GM12892 (cell line): ENCODE measurements around the gene KRIT1. TPM values are rescaled to one million over a fixed set of nuclear protein-coding genes. Genes with fewer than 3 reads are reported as not detected.

Source experiments
- DNase-seq: peaks from one replicate; pipeline ENCODE4 v3.0.0; 2011; ENCODE audit not compliant: insufficient read length
- FAIRE-seq: peaks from 2 replicates; lab custom pipeline; 2011; peaks lifted over from hg19 to GRCh38; lab: Jason Lieb, UNC
- POLR2A ChIP-seq: IDR thresholded peaks from 2 replicates; pipeline ENCODE4 v1.6.1; 2011; ENCODE audit warnings: low read depth, low read length, control low read depth
- POLR2AphosphoS5 ChIP-seq: IDR thresholded peaks from 2 replicates; pipeline ENCODE4 v1.6.1; 2011; ENCODE audit warnings: low read depth, low read length, control low read depth
- TAF1 ChIP-seq: IDR thresholded peaks from 2 replicates; pipeline ENCODE4 v1.6.1; 2011; ENCODE audit warnings: low read depth, mild to moderate bottlenecking, control low read depth, low read length, borderline replicate concordance
- polyA plus RNA-seq: library from polyadenylated mRNA; unstranded; fragments of >200 nt; gene quantifications from one replicate; pipeline ENCODE4 v1.2.1, GENCODE V29; 2012; ENCODE audit warnings: missing spikeins, inconsistent platforms; ENCODE audit not compliant: missing spikeins

KRIT1 gene
- 29.1 TPM for polyA plus RNA-seq

DNA sequence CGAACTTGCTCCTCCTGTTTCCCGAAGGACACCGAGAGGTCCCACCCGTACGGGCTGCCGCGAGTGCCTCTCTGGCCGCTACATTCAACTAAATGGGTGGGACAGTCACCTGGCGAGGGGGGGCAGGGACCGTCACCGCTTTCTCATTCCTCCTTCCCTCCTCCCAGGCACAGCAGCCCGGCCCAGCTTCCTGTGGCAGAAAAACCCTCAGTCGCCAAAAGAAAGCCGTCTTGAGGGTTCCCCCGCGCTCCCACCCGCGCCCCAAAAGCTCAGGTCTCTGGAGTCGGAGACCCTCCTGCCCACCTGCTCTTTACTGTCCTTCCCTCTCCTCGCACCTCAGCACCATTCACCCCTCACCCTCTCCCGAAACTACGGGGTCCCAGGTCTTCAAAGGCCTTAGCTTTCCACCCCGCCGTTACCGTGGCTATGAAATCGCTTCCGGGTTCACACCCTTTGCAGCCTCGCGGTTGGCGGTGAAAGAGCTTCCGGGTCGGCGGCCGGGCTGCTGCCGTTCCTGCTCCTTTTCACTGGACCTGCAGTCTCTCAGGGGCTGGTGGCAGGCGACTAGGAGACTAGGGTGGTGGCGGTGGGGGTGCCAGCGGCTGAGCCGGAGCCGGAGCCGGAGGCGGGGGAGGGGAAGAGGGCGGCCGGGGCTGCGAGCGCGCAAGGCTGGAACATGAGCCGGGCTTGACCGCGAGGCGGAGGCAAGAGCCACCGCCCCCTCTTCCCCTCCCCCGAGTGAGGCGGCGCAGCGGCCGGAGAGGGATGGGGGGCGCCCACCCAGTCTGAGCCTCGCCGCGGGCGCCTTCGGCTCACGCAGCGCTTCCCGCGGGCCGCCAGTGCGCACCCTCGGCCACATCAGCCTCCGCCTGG lies at the start of gene KRIT1, which contains the start of gene ANKIB1:
Gene KRIT1, minus strand, starts transcription at position 428 of the 873 bp plus-strand sequence. CDS start 3,779 bp downstream, outside the sequence.
Gene ANKIB1, plus strand, starts transcription at position 488 of the 873 bp plus-strand sequence. CDS start 49,005 bp downstream, outside the sequence.
- TF ChIP-seq POLR2A (peak; percentile 85), TAF1 (peak; percentile 77), POLR2AphosphoS5 (peak; percentile 83)
- peak; percentile 61 for DNase-seq
- FAIRE-seq: peak; percentile 98

DNA sequence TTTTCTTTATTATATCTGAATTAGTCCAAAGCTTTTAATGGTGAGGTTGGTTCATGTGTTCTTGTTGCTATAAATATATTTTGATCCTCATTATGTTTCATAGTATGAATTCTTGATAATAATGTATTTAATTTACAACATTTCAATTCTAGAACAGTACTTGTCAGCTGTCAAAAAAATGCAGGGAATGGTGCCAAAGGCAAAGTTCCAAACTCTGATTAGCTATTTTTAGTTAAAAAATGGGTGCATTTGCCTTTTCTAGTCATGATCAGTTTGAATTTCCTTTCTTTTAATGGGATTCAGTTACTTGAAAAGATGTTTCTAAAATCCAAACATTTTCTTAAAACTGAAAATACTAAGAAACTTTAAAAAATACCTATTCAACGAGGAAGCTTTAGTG lies 49.7 kb upstream of the KRIT1 start:
- DNase-seq: no peak
- TF ChIP-seq POLR2A (no peak), TAF1 (no peak), POLR2AphosphoS5 (no peak)
- FAIRE-seq: no peak

DNA sequence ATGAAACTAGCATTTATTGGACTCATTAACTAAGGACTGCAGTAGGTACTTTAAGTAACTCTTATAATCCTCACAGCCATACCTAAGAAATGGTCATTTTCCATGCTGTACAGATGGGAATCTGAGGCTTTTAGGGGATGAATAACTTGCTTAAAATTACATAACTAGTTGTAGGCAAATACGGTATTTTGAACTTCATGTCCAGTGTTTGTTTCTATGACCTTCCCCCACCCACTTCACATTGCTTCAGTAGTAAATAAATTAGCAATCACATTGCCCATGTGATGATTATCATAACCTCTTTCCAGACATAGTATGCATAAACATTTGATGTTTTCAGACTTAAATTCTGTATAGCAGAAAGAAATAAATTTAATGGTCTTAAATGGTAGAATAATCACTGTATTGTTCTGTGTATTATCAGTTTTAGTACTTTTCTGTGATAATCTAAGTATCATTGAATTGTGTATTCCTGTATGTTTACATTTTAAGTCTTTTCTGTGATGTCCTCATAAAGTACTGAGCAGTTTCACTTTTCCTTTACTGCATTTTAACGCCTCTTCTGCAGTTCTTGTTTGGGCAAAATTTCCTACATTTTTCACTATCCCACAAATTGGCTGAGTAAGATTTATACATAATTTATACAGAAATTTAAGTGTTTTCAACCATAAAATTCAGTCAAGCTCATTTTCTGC lies 48.3 kb upstream of the KRIT1 start:
- DNase-seq (no peak), FAIRE-seq (peak; percentile 61)
- TF ChIP-seq POLR2A (no peak), POLR2AphosphoS5 (no peak), TAF1 (no peak)

DNA sequence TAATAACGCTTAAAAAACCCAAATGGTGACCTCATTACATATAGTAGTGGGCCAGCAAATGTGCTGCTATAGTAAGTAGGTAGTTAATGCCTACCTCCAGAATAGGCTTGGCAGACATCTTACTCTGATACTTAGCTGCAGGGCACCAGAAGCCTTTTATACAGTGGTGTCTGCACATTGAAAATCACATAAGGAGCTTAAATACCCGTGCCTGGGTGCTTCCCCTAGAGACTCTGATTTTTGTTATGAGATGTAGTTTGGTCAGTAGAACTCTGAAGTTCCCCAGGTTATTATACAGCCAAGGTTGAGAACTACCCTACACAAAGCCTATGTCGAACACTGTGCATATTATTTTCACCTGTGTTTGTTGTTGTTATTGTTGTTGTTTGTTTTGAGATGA lies 47.3 kb upstream of the KRIT1 start:
- FAIRE-seq: peak; percentile 42
- no peak for TF ChIP-seq POLR2AphosphoS5
- no peak for TF ChIP-seq TAF1
- TF ChIP-seq POLR2A: no peak
- no peak for DNase-seq

DNA sequence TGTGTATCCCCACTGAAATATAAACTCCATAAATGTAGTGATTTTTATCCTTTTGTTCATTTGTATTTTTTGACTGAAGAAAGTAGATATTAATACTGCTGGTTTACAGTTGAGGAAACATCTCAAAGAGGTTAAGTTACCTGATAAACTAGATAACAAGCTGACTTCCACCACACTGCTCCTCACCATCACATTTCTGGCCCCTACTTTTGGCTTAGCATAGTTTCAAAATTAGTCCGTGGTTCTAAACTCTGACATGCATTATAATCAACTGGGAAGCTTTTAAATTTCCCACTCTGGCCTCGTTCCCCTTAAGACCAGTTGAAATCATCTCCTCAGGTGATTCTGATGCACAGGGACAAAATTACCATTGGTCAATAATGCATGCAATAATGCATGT lies 43.6 kb upstream of the KRIT1 start:
- DNase-seq (no peak), FAIRE-seq (peak; percentile 65)
- TF ChIP-seq TAF1 (no peak), POLR2A (no peak)

DNA sequence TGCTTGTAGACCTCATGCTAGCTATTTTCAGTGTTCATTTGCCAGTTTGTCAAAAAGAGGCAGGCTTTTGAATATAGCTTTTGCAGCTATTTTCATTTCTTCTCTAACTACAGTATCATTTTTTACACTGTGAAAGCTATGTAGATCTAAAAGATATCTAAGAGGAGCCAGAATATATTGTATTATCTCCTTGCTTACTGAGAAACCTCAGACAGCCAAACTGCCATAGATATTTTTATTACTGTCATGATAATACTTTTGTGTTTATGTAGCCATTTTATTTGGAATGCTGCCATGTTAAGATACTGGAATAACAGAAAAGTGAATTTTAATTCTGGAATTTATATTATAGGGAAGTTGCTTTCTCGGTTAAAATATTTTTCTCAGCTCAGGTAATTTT lies 37.2 kb upstream of the KRIT1 start:
- no peak for TF ChIP-seq POLR2AphosphoS5
- no peak for TF ChIP-seq POLR2A
- no peak for TF ChIP-seq TAF1
- FAIRE-seq: no peak
- no peak for DNase-seq

DNA sequence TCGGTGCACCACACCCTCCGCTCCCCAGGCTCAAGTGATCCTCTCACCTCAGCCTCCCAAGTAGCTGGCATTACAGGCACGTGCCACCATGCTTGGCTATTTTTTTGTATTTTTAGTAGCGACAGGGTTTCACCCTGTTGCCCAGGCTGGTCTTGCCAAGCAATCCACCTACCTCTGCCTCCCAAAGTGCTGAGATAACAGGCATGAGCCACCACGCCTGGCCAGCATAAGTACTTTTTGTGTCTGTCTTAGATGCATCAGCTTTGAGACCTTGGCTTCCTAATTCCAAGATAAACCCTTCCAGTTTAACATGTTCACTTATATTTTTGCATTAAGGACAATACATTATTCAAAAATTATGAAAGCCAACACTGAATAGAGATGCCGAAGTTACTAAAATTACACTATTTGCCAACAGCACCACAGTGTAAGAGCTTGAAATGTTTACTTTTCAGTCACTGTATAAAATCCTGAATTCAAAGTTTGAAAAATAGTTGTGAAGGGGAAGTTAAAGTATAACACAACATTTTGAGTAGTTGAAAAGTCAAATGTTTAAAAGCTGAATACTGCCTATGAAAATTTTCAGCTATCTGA lies 36.6 kb upstream of the KRIT1 start:
- TF ChIP-seq POLR2AphosphoS5 (no peak), POLR2A (no peak), TAF1 (no peak)
- no peak for DNase-seq
- no peak for FAIRE-seq

DNA sequence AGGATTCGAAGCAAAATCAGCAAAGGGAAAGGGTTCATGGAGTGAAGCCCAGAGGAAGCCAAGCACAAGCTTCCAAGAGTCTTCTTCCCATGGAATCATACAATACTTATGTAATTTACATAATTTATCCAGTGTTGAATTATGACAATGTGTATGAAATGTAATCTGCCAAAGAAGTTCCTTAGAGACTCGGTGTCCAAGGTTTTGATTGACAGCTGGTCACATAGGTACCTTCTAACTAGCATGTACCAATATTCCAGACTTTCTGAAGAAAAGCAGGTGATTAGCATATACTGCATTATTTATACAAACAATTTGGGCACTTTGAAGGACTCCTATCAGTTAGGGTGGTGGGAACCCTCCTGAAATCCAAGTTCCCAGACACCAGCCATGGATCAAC lies 35.3 kb upstream of the KRIT1 start:
- no peak for FAIRE-seq
- no peak for TF ChIP-seq TAF1
- TF ChIP-seq POLR2AphosphoS5: no peak
- TF ChIP-seq POLR2A: no peak

DNA sequence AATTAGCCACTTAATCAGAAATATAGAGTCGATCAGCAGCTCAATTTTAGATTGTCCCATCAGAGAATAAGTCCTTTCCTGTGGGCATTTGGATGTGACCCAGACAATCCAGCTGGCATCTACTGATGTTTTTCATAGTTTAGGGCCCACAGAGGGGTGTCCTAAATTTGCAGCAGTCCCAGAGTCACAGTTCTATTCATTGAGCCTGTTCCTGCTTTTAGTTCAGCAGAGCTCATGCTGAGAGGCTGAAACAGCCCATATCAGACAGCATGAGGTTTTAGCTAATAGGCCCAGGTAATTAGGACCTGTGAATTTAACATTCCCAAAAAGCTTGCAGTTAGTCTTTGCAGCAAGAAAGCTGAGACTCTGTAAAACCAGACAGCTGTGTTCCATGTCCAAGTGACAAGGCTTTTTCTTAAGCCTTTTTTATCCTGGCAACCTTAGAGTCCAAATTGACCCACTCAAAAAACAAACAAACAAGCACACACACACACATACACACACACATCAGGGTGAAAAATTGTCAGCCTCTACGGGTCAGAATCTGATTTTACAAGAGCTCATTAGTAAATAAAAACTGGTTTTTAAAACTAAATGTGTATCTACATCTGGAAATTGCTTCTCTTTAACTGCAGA lies 33.8 kb upstream of the KRIT1 start:
- DNase-seq (no peak), FAIRE-seq (no peak)
- TF ChIP-seq POLR2A (no peak), POLR2AphosphoS5 (no peak), TAF1 (no peak)

More for the DNA sequence above, 35.3 kb upstream of the KRIT1 start:
- DNase-seq: no peak

DNA sequence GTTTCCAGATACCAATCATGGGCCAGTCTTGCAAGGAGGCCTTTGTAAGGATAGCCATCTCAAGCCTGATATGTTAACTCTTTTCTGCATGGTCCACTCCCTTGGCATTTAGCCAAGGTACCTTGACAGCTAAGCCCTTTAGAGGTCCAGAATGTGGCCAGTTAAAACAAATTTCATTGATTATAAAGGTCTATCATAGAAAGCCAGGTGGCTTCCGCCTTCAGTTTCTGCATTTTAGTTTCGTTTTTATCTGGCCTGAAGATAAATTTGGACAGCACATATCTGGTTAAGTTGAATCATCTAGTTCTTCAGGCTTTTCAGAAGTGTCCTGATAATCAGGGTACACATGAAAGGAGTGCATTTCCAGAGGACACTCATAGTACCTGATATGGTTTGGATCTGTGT lies 30.7 kb upstream of the KRIT1 start:
- TF ChIP-seq POLR2A (no peak), TAF1 (no peak), POLR2AphosphoS5 (no peak)
- DNase-seq (no peak), FAIRE-seq (no peak)

DNA sequence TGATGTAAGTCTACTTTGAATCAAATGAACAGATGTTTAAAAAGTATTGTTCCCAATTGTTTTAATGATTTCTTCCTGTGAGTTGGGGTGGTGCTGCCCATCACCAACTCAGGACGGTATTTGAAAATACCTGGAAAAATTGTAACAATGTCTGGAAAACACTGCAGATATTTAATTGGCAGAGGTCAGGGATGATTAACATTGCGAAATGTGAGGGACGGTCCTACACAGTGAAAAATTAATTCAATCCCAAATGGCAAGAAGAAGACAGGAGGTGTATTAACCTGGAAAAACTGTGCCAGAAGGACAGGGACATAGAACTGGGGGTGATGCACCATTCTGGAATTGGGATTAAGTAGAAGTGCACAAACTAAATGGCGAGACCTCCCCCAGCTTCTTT lies 29.6 kb upstream of the KRIT1 start:
- FAIRE-seq (no peak), DNase-seq (no peak)
- no peak for TF ChIP-seq POLR2AphosphoS5
